H1 (cell line): Measurements from ENCODE around the gene MYRIP. TPM values are rescaled to one million over a fixed set of nuclear protein-coding genes. Genes with fewer than 3 reads are reported as not detected.

Experiments
- CTCF ChIA-PET: fragments of 300-600 bp; sonication (Branson Sonifier 250); formaldehyde crosslinking; loops from one replicate; lab custom pipeline; 2021; ENCODE audit not compliant: partially characterized antibody; lab: Charles Lee
- POLR2A ChIA-PET: fragments of 300-600 bp; sonication (Branson Sonifier 250); formaldehyde crosslinking; loops from one replicate; lab custom pipeline; 2021; ENCODE audit warnings: inconsistent platforms; ENCODE audit not compliant: partially characterized antibody; lab: Charles Lee
- DNase-seq, 2 experiments: peaks; one replicate each; pipeline versions ENCODE4 v3.0.0 to v3.0.0-alpha.2; 2010 to 2022; ENCODE audit warnings: low spot score in 2 of 2, low read depth in 1 of 2, mixed read lengths in 1 of 2
- FAIRE-seq: peaks from 2 replicates; lab custom pipeline; 2011; peaks lifted over from hg19 to GRCh38; lab: Jason Lieb, UNC
- H2AFZ ChIP-seq: 2 replicates; pipeline ENCODE4 v1.8.1; 2012; ENCODE audit warnings: low read length, inconsistent platforms
- H2AK5ac ChIP-seq: 2 replicates; pipeline ENCODE4 v1.6.1; 2013; ENCODE audit warnings: low read depth, low read length
- H2BK120ac ChIP-seq: replicated peaks from 2 replicates; pipeline ENCODE3; 2013; ENCODE audit warnings: low read depth, low read length, inconsistent platforms
- H2BK12ac ChIP-seq: 2 replicates; pipeline ENCODE4 v1.6.1; 2013; ENCODE audit warnings: low read depth, low read length
- H2BK15ac ChIP-seq: 2 replicates; pipeline ENCODE4 v1.6.1; 2013; ENCODE audit warnings: low read length
- H2BK20ac ChIP-seq: 2 replicates; pipeline ENCODE4 v1.6.1; 2013; ENCODE audit warnings: low read length
- H2BK5ac ChIP-seq: 2 replicates; pipeline ENCODE4 v1.6.1; 2013; ENCODE audit warnings: low read depth, low read length
- H3K14ac ChIP-seq: 2 replicates; pipeline ENCODE4 v1.6.1; 2013; ENCODE audit warnings: inconsistent platforms; ENCODE audit not compliant: insufficient read length
- H3K18ac ChIP-seq: 2 replicates; pipeline ENCODE4 v1.6.1; 2013; ENCODE audit warnings: low read length; ENCODE audit errors: extremely low read depth
- H3K23ac ChIP-seq: 2 replicates; pipeline ENCODE4 v1.6.1; 2013; ENCODE audit warnings: inconsistent platforms; ENCODE audit not compliant: insufficient read length
- H3K23me2 ChIP-seq: 2 replicates; pipeline ENCODE4 v1.6.1; 2013; ENCODE audit warnings: low read depth, low read length
- H3K27ac ChIP-seq: 2 replicates; pipeline ENCODE4 v1.6.1; 2011; ENCODE audit warnings: low read depth, low read length, inconsistent platforms
- H3K27me3 ChIP-seq, 4 experiments: replicated peaks in 1 of 4; 1 replicate in 1 of 4; 2 replicates in 3 of 4; pipeline versions ENCODE4 v1.6.1 to v1.8.1; 2011 to 2013; ENCODE audit warnings: low read length in 3 of 4, mild to moderate bottlenecking in 3 of 4, inconsistent platforms in 2 of 4, mixed read lengths in 2 of 4, moderate library complexity in 1 of 4; ENCODE audit not compliant: control insufficient read depth in 3 of 4, insufficient read depth in 3 of 4; ENCODE audit errors: extremely low read depth in 1 of 4
- H3K36me3 ChIP-seq, 4 experiments: 2 replicates each; pipeline versions ENCODE4 v1.6.1 to v1.8.1; 2011 to 2013; ENCODE audit warnings: mild to moderate bottlenecking in 4 of 4, low read length in 3 of 4, moderate library complexity in 2 of 4, control low read depth in 1 of 4, inconsistent platforms in 1 of 4; ENCODE audit not compliant: insufficient read depth in 4 of 4, control insufficient read depth in 2 of 4
- H3K4ac ChIP-seq: replicated peaks from 2 replicates; pipeline ENCODE3; 2013; ENCODE audit warnings: low read length, low read depth, mixed read lengths, inconsistent platforms; ENCODE audit not compliant: insufficient read length
- H3K4me1 ChIP-seq, 4 experiments: replicated peaks in 1 of 4; 1 replicate in 1 of 4; 2 replicates in 3 of 4; pipeline versions ENCODE4 v1.6.1 to v1.8.1; 2011 to 2013; ENCODE audit warnings: low read length in 3 of 4, inconsistent platforms in 2 of 4, mixed read lengths in 1 of 4; ENCODE audit not compliant: insufficient read depth in 4 of 4, control insufficient read depth in 3 of 4
- H3K4me2 ChIP-seq, 2 experiments: 2 replicates each; pipeline versions ENCODE4 v1.6.1 to v1.8.1; 2011 to 2013; ENCODE audit warnings: low read depth in 2 of 2, low read length in 2 of 2, control low read depth in 1 of 2, inconsistent platforms in 1 of 2, mild to moderate bottlenecking in 1 of 2; ENCODE audit not compliant: insufficient read depth in 1 of 2
- H3K4me3 ChIP-seq, 4 experiments: fragments of 200-600, 300-600 bp in 1 of 4; sonication (generic), shearing (Covaris generic), sonication (Bioruptor Twin) in 1 of 4; 2 replicates each; pipeline versions ENCODE4 v1.5.1 to v1.8.1; 2011 to 2016; ENCODE audit warnings: low read length in 4 of 4, low read depth in 3 of 4, control low read depth in 2 of 4, inconsistent platforms in 2 of 4, mild to moderate bottlenecking in 2 of 4, mixed read lengths in 1 of 4, moderate library complexity in 1 of 4; ENCODE audit not compliant: insufficient read depth in 2 of 4; ENCODE audit errors: extremely low read depth in 1 of 4
- H3K56ac ChIP-seq: replicated peaks from 2 replicates; pipeline ENCODE3; 2013; ENCODE audit warnings: low read depth, mild to moderate bottlenecking, mixed read lengths, low read length, inconsistent platforms; ENCODE audit not compliant: insufficient read length
- H3K79me1 ChIP-seq: 2 replicates; pipeline ENCODE4 v1.6.1; 2013; ENCODE audit warnings: low read depth, low read length, control low read depth
- H3K79me2 ChIP-seq, 2 experiments: 2 replicates each; pipeline versions ENCODE4 v1.6.1 to v1.8.1; 2012 to 2013; ENCODE audit warnings: low read length in 2 of 2, mild to moderate bottlenecking in 2 of 2, inconsistent platforms in 1 of 2; ENCODE audit not compliant: insufficient read depth in 2 of 2, control insufficient read depth in 1 of 2
- H3K9ac ChIP-seq, 4 experiments: replicated peaks in 1 of 4; 1 replicate in 1 of 4; 2 replicates in 3 of 4; pipeline versions ENCODE4 v1.6.1 to v1.8.1; 2011 to 2013; ENCODE audit warnings: low read depth in 3 of 4, low read length in 3 of 4, control low read depth in 2 of 4, mild to moderate bottlenecking in 2 of 4, moderate library complexity in 2 of 4, inconsistent platforms in 1 of 4; ENCODE audit errors: extremely low read depth in 1 of 4
- H3K9me3 ChIP-seq, 2 experiments: 2 replicates each; pipeline versions ENCODE4 v1.6.1 to v1.8.1; 2012 to 2013; ENCODE audit warnings: mild to moderate bottlenecking in 2 of 2, moderate library complexity in 2 of 2, control low read depth in 1 of 2, inconsistent platforms in 1 of 2, low read depth in 1 of 2, low read length in 1 of 2, mixed read lengths in 1 of 2; ENCODE audit not compliant: insufficient read depth in 2 of 2
- H4K20me1 ChIP-seq, 2 experiments: replicated peaks in 1 of 2; 2 replicates each; pipeline versions ENCODE3 to v1.8.1; 2011 to 2013; ENCODE audit warnings: inconsistent platforms in 2 of 2, low read length in 2 of 2, mild to moderate bottlenecking in 1 of 2; ENCODE audit not compliant: insufficient read depth in 2 of 2, control insufficient read depth in 1 of 2
- H4K5ac ChIP-seq: 2 replicates; pipeline ENCODE4 v1.6.1; 2013; ENCODE audit warnings: low read length, low read depth, mixed read lengths, inconsistent platforms; ENCODE audit not compliant: insufficient read length
- H4K8ac ChIP-seq: 2 replicates; pipeline ENCODE4 v1.8.0; 2013; ENCODE audit warnings: mild to moderate bottlenecking, moderate library complexity, low read length, inconsistent platforms; ENCODE audit not compliant: insufficient read depth; ENCODE audit errors: extremely low read depth
- H4K91ac ChIP-seq: replicated peaks from 2 replicates; pipeline ENCODE3; 2013; ENCODE audit warnings: low read length, mixed read lengths, inconsistent platforms; ENCODE audit not compliant: insufficient read length
- CHD2 ChIP-seq: IDR thresholded peaks from 2 replicates; pipeline ENCODE4 v1.6.1; 2012; ENCODE audit warnings: low read length, improper control_type of control experiment
- EP300 ChIP-seq, 2 experiments: IDR thresholded peaks; 1 replicate in 1 of 2; 2 replicates in 1 of 2; pipeline ENCODE4 v1.6.1; 2011 to 2012; ENCODE audit warnings: low read depth in 2 of 2, low read length in 2 of 2, mild to moderate bottlenecking in 2 of 2, borderline replicate concordance in 1 of 2, inconsistent platforms in 1 of 2, moderate library complexity in 1 of 2
- KDM1A ChIP-seq: fragments of 200-600, 300-600 bp; sonication (generic); IDR thresholded peaks from 2 replicates; pipeline ENCODE4 v1.7.1; 2016; ENCODE audit warnings: mild to moderate bottlenecking, low read length, borderline replicate concordance
- POLR2A ChIP-seq, 2 experiments: IDR thresholded peaks; 1 replicate in 1 of 2; 2 replicates in 1 of 2; pipeline ENCODE4 v1.6.1; 2011; ENCODE audit warnings: low read depth in 2 of 2, low read length in 2 of 2, mild to moderate bottlenecking in 2 of 2; ENCODE audit errors: control extremely low read depth in 1 of 2
- RFX5 ChIP-seq: IDR thresholded peaks from 2 replicates; pipeline ENCODE4 v1.6.1; 2011; ENCODE audit warnings: low read depth, low read length, improper control_type of control experiment, borderline replicate concordance
- WGBS, 2 experiments: shearing (Covaris generic) in 1 of 2; methylation state at CpG; one replicate each; pipeline versions ENCODE4 v1.1.6 to v1.1.7; 2013 to 2015; ENCODE audit warnings: low lambda C conversion rate in 2 of 2, mixed read lengths in 2 of 2, inconsistent platforms in 1 of 2, low coverage in 1 of 2, missing lambda C conversion rate in 1 of 2; ENCODE audit not compliant: insufficient replicate concordance in 2 of 2, insufficient coverage in 1 of 2, insufficient read length in 1 of 2; ENCODE audit errors: extremely low coverage in 1 of 2, missing lambda C conversion rate in 1 of 2; 5-methylcytosine and 5-hydroxymethylcytosine counted together
- polyA plus RNA-seq, 7 experiments: library from polyadenylated mRNA; depleted of rRNA in 3 of 7; stranded (reverse) in 5 of 7; unstranded in 2 of 7; fragments of >200 nt in 5 of 7; fragments of 200-250 nt in 2 of 7; gene quantifications; 1 replicate in 5 of 7; 2 replicates in 1 of 7; 4 replicates in 1 of 7; pipeline versions ENCODE4 v1.2.1 to v1.2.3, GENCODE V29; 2011 to 2013; ENCODE audit warnings: missing spikeins in 2 of 7, mixed read lengths in 2 of 7
- total RNA-seq: library from RNA; stranded (reverse); fragmentation: NEBNext Ultra II Directional; extraction: Animal tissue kit (Norgen Biotek cat#: 25700); gene quantifications from 2 replicates; pipeline ENCODE4 v1.2.1, GENCODE V29; 2021

The MYRIP gene
- total and polyA plus RNA-seq, 2 of the 8 experiments (the other 6 are each of a cell fraction or from before 2014, with no cell fraction given), result 0.54 to 4.3 TPM

DNA sequence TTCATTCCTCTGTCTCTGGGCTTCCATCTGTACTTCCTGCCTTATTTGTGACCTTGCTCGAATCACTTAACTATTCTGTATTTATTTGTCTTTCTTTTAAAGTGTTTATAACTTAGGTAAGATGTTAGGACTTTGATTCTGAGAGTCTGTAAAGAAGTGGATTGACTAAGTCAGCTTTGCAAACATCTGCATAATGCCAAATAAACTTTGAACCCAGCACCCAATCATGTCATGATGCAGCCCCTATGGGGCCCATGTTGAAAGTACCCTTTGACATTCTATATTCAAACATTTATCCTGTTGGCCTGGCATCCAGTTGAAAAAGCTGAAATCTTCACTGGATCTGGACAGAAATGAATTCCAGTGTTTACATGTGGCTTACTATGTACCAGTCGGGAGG is 3.8 kb upstream of the MYRIP start:
- Histone ChIP-seq H3K4me3 (no peak overlapping the region), H2BK120ac (no peak overlapping the region), H3K4me2 (no peak overlapping the region), H2BK20ac (no peak overlapping the region), H3K27ac (no peak overlapping the region), H3K18ac (no peak overlapping the region), H4K8ac (no peak overlapping the region), H2AK5ac (no peak overlapping the region), H3K9me3 (peaks cover 0 to 3% of the 10 kb centered on the region in 2 experiments; a peak in 1 of 4 replicates), H3K23me2 (peaks cover 19% of the 10 kb centered on the region), H2AFZ (no peak overlapping the region), H3K4me1 (peaks cover 0 to 2% (median 0%) of the 10 kb centered on the region in 4 experiments; a peak in 2 of 7 replicates), H4K20me1 (peaks cover 0 to 1% of the 10 kb centered on the region in 2 experiments), H4K5ac (no peak overlapping the region), H3K79me1 (no peaks in the 10 kb centered on the region)
- 92% methylated on average over 2 of the region's 2 CpGs; no CpG with 5 or more reads in 1 of the 2 experiments for WGBS, 2 experiments
- no peak for TF ChIP-seq KDM1A
- no peak for TF ChIP-seq POLR2A (IDR thresholded peaks at IDR 0.05; ENCODE audit: control extremely low read depth in 1 of 2, low read depth in 2 of 2, low read length in 2 of 2)
- TF ChIP-seq EP300 (IDR thresholded peaks at IDR 0.05; ENCODE audit: borderline replicate concordance in 1 of 2, low read depth in 2 of 2, low read length in 2 of 2), result no peak
- TF ChIP-seq RFX5, result no peak
- no peak for TF ChIP-seq CHD2
- TF ChIP-seq, all 59 proteins: peak for 0
- no peak overlapping the region for H2BK15ac ChIP-seq
- FAIRE-seq, result no peak
- H2BK12ac ChIP-seq, result no peak overlapping the region
- no peak overlapping the region for H4K91ac ChIP-seq
- POLR2A ChIA-PET, result no interaction called here
- no peak for DNase-seq
- no peak overlapping the region for H2BK5ac ChIP-seq
- no peak overlapping the region for H3K4ac ChIP-seq
- H3K56ac ChIP-seq, result no peak overlapping the region
- H3K9ac ChIP-seq, result no peak overlapping the region
- H3K36me3 ChIP-seq, result no peaks in the 10 kb centered on the region
- H3K79me2 ChIP-seq, result no peaks in the 10 kb centered on the region
- CTCF ChIA-PET, result interaction anchor here (1.1 kb wide), 2 partner anchors 14 to 141 kb away, joined by 3 to 4 read pairs; no protein-coding TSS in a partner anchor
- no peak overlapping the region for H3K14ac ChIP-seq
- no peak overlapping the region for H3K23ac ChIP-seq
- H3K27me3 ChIP-seq, result peaks cover 5 to 27% (median 17%) of the 10 kb centered on the region in 4 experiments; a peak in 6 of 7 replicates
